GM18511 (cell line): ENCODE data around the gene LGMN.

ENCODE experiments used
- ATAC-seq: cut with Tn5 transposase; IDR thresholded peaks from one replicate; pipeline ENCODE4 v1.9.1; 2021; ENCODE audit warnings: mild to moderate bottlenecking, moderate library complexity; ENCODE audit not compliant: unreplicated experiment

The LGMN gene

DNA sequence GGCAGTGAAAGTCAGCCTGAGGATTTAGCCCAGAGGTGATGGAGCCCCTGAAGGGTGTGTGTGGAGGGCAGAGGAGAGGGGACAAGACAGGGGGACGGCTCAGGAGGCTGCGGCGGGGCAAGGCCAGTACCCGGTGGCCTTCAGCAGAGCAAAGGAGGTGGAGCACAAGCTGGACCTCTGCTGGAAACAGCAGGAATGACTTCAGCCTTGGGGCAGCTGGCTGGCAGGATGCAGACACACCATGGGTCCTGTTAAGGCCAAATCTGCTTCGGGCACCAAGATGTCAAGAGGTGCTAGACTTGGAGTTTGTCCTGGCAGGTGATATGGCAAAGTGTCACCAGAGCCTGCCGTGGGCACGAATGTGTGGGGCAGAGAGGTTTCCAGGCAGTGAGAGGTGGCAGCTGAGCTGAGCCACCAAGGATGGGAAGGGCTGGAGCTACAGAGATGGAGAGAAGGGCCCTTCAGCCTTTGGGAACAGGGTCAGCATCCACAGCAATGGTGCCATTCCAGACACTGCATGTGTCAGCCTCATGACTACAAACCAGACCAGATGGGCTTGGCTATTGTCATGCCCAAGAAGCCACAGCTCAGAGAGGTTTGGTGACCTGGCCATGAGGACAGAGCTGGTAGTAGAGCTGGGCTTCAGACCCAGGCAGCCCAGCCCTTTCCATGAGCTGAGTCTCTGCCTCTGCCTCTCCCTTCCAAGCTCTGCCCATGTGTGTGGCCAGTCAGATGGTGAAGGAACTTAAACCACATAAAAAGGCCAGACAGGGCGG, 91.9 kb downstream of the LGMN start:
- ATAC-seq: no peak

DNA sequence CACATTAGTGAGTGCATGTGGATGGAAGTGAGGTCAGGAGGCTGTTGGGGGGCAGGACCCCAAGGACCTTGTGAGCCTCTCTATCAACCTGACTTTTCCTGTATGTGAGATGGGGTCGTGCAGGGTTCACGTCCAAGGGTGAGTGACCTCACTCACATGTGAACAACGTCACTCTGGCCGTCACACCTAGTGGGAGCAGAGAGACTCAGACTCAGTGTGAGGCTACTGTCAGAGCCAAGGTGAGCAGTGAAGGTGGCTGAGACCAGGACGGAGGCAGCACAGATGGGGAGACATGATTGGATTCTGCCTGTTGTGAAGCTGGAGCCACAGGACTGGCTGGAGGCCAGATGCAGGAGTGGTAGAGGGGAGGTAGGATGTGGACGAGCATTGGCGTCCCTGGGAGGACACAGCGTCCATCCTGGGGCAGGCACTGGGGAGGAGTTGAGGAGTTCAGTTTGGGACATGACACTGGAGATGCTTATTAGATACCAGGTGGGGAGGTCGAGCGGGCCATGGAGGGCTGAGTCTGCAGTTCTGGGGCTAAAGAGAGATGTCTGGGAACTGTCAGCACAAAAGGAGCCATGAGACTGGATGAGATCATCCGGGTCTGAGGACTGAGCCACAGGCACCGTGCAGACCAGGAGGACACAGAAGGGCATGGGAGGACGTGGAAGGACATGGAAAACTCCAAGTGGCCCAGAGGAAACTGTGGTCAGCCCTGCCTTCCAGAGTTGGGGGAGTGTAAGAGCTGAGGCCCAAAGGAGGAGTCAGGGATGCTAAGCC, 92.8 kb downstream of the LGMN start:
- ATAC-seq: no peak

DNA sequence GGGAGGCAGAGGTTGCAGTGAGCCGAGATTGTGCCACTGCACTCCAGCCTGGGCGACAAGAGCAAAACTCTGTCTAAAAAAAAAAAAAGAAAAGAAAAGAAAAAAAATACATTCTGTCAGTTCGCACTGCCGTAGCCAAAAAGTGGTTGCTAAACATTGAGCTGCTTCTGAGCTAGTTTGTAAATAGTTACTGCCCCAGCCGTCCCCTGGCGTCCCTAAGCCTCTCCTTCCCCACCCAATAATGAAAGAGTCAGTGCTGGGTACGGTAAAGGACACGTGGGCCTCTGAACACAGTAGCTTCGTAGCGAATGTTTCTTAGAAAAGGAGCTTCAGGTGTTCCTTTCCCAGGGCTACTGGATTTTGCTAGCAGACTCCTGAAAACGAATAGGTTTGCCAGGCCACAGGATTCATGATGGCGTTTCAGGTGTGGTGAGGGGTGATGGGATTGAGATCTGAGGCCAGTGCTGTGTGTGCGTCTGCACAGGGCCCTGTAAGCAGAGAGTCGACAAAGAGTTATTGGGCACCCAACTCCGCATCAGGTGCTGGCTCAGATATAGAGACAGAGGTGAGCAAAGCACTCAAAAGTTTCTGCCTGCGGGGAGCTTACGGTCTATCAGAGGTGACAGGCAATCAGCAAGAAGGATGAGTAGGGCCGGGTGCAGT, 94.1 kb downstream of the LGMN start:
- no peak for ATAC-seq
